Prostate gland (tissue), 2 donors: ENCODE results near the gene BCL11A. TPM values are rescaled to one million over a fixed set of nuclear protein-coding genes. Genes with fewer than 3 reads are reported as not detected.

Experiments
- DNase-seq: peaks from one replicate; pipeline ENCODE4 v3.0.0-alpha.2; 2019; ENCODE audit warnings: low spot score
- H3K27ac ChIP-seq, 2 donors: fragments of 200-600 bp; sonication (generic); 2 replicates each; pipeline ENCODE4 v1.5.1; 2017 to 2019
- H3K27me3 ChIP-seq: fragments of 200-600 bp; sonication (generic); replicated peaks from 2 replicates; pipeline ENCODE4 v1.5.1; 2019; ENCODE audit not compliant: insufficient read depth
- H3K36me3 ChIP-seq, 2 donors: fragments of 200-600 bp; sonication (generic); 1 replicate in 1 of 2; 2 replicates in 1 of 2; pipeline versions ENCODE4 v1.5.1 to v1.8.1; 2017 to 2019
- H3K4me1 ChIP-seq: fragments of 200-600 bp; sonication (generic); replicated peaks from 2 replicates; pipeline ENCODE4 v1.5.1; 2019
- H3K4me3 ChIP-seq, 2 donors: fragments of 200-600 bp; sonication (generic); 2 replicates each; pipeline ENCODE4 v1.5.1; 2017 to 2019
- H3K9me3 ChIP-seq: fragments of 200-600 bp; sonication (generic); 2 replicates; pipeline ENCODE4 v1.5.1; 2017
- CTCF ChIP-seq, 4 experiments: fragments of 200-600 bp in 2 of 4; fragments of 450-650 bp in 2 of 4; sonication (generic) in 2 of 4; IDR thresholded peaks; 1 replicate in 3 of 4; 2 replicates in 1 of 4; pipeline ENCODE4 v1.5.1; 2016 to 2019; ENCODE audit warnings: antibody characterized with exemption in 4 of 4, mild to moderate bottlenecking in 2 of 4, moderate library complexity in 2 of 4
- POLR2A ChIP-seq: fragments of 450-650 bp; IDR thresholded peaks from one replicate; pipeline ENCODE4 v1.6.1; 2016; ENCODE audit warnings: antibody characterized with exemption, mild to moderate bottlenecking
- POLR2AphosphoS5 ChIP-seq: sonication (generic); formaldehyde crosslinking; IDR thresholded peaks from one replicate; pipeline ENCODE4 v1.6.1; 2017; ENCODE audit warnings: antibody characterized with exemption
- WGBS: methylation state at CpG from one replicate; pipeline ENCODE4 v1.1.5; 2018; 5-methylcytosine and 5-hydroxymethylcytosine counted together
- intact Hi-C: fragments of 100-400 bp; cut with DNase I; formaldehyde crosslinking; loops from one replicate; pipeline ENCODE4 v1.14.2; 2022
- total RNA-seq, 2 donors: library from RNA; depleted of rRNA; stranded (reverse); fragments of >200 nt; gene quantifications; one replicate each; pipeline ENCODE4 v1.1.0, GENCODE V29; 2016

Gene BCL11A
- total RNA-seq, 2 donors from 2014 or later, result 14.6 to 22.2 TPM

- H3K36me3 ChIP-seq, result no peaks in the 10 kb centered on the region
- no peak for DNase-seq
- WGBS, result 90% methylated on average over 8 of the region's 8 CpGs
- no peak overlapping the region for H3K4me3 ChIP-seq
- TF ChIP-seq CTCF (IDR thresholded peaks at IDR 0.05), result no peak
- TF ChIP-seq POLR2A, result no peak
- TF ChIP-seq POLR2AphosphoS5, result no peak
- H3K27ac ChIP-seq, result no peak overlapping the region
- no peaks in the 10 kb centered on the region for H3K9me3 ChIP-seq
- intact Hi-C loops, result no loop called here
- no peaks in the 10 kb centered on the region for H3K27me3 ChIP-seq
- H3K4me1 ChIP-seq, result no peaks in the 10 kb centered on the region
Measured at GRCh38 chr2:60498816-60499429, 54.5 kb downstream of the BCL11A start.

GRCh38 chr2:60498127-60498815 is 55.2 kb downstream of the BCL11A start:
- 88% methylated on average over 8 of the region's 8 CpGs for WGBS
- TF ChIP-seq POLR2A (no peak), CTCF (IDR thresholded peaks at IDR 0.05) (no peak), POLR2AphosphoS5 (no peak)
- intact Hi-C loops, result no loop called here

GRCh38 chr2:60497500-60497899 is 56.0 kb downstream of the BCL11A start:
- Histone ChIP-seq H3K9me3 (no peaks in the 10 kb centered on the region), H3K4me3 (no peak overlapping the region), H3K27me3 (no peaks in the 10 kb centered on the region), H3K4me1 (no peaks in the 10 kb centered on the region), H3K36me3 (no peaks in the 10 kb centered on the region), H3K27ac (no peak overlapping the region)
- DNase-seq, result no peak
- intact Hi-C loops, result no loop called here
- TF ChIP-seq CTCF (IDR thresholded peaks at IDR 0.05) (no peak), POLR2A (no peak), POLR2AphosphoS5 (no peak)
- 54% methylated on average over 2 of the region's 2 CpGs for WGBS

More at GRCh38 chr2:60498127-60498815, 55.2 kb downstream of the BCL11A start:
- DNase-seq, result no peak
- Histone ChIP-seq H3K27ac (no peak overlapping the region), H3K9me3 (no peaks in the 10 kb centered on the region), H3K4me1 (no peaks in the 10 kb centered on the region), H3K4me3 (no peak overlapping the region), H3K36me3 (no peaks in the 10 kb centered on the region), H3K27me3 (no peaks in the 10 kb centered on the region)

- Histone ChIP-seq H3K4me1 (no peaks in the 10 kb centered on the region), H3K4me3 (no peak overlapping the region), H3K27me3 (no peaks in the 10 kb centered on the region), H3K9me3 (no peaks in the 10 kb centered on the region), H3K27ac (no peak overlapping the region), H3K36me3 (no peaks in the 10 kb centered on the region)
- intact Hi-C loops, result no loop called here
- DNase-seq, result no peak
- WGBS, result 85% methylated on average over 5 of the region's 5 CpGs
- no peak for TF ChIP-seq POLR2AphosphoS5
- no peak for TF ChIP-seq POLR2A
- no peak for TF ChIP-seq CTCF (IDR thresholded peaks at IDR 0.05)
Measured at GRCh38 chr2:60496956-60497355, 56.5 kb downstream of the BCL11A start.

- Histone ChIP-seq H3K27ac (no peak overlapping the region), H3K4me3 (no peak overlapping the region), H3K27me3 (no peaks in the 10 kb centered on the region), H3K4me1 (no peaks in the 10 kb centered on the region), H3K9me3 (no peaks in the 10 kb centered on the region), H3K36me3 (no peaks in the 10 kb centered on the region)
- 69% methylated on average over 1 of the region's 1 CpG for WGBS
- TF ChIP-seq CTCF (IDR thresholded peaks at IDR 0.05) (no peak), POLR2AphosphoS5 (no peak), POLR2A (no peak)
- intact Hi-C loops, result no loop called here
- no peak for DNase-seq
Measured at GRCh38 chr2:60496475-60496874, 57.0 kb downstream of the BCL11A start.
